ENCODE data around the gene PRPF19.

Gene PRPF19

DNA sequence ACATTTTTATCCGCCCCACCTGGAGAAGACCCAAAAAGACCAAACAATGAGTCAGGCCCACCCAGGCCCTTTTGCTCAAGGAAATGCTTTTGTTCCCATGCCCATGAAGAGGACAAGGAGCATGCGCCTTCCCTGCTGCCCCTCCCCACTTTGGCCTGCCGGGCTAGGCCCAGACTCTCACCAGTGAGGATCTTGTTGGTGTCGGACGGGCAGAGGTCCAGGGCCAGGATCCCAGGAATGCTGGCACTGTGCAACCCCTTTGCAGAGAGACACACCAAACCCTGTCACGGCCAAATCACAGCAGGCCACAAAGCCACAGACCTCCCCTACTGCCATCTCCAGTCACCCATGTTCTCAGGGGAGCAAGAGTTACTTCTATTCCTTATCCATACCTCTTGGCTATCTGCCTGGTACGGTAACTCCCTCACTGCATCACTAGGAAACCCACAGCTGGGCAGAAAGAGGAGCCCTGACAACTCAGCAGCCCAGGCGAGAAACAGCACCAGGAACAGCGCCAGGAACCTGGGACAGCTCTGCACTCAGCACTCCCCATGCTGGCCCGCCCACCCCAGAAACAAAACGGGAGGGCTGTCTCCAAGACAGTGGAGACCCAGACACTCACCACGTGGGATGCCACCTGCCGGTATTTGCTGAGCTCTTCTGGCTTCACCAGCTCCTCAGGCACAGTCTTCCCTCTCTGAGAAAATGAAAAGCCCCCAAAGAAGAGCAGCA, 5.5 kb downstream of the PRPF19 start:
- no peak for DNase-seq

DNA sequence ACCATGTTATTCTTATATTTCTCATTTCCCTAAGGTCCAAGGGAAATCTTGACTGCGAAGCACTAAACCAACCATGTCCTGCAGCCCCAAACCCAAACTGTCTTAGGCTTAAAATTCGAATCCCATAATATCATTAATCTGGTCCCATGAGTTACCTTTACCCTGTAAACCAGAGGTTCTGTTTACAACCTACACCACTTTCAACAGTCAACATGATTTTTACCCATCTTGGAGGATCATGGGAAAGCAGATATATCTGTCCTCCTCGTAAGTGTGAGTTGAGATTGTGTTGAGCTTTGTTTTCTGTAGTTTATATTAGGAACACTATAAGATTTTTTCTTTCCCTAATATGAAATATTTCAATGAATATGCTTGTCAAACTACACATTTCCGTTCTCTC, 6.4 kb downstream of the PRPF19 start:
- no peak for DNase-seq

DNA sequence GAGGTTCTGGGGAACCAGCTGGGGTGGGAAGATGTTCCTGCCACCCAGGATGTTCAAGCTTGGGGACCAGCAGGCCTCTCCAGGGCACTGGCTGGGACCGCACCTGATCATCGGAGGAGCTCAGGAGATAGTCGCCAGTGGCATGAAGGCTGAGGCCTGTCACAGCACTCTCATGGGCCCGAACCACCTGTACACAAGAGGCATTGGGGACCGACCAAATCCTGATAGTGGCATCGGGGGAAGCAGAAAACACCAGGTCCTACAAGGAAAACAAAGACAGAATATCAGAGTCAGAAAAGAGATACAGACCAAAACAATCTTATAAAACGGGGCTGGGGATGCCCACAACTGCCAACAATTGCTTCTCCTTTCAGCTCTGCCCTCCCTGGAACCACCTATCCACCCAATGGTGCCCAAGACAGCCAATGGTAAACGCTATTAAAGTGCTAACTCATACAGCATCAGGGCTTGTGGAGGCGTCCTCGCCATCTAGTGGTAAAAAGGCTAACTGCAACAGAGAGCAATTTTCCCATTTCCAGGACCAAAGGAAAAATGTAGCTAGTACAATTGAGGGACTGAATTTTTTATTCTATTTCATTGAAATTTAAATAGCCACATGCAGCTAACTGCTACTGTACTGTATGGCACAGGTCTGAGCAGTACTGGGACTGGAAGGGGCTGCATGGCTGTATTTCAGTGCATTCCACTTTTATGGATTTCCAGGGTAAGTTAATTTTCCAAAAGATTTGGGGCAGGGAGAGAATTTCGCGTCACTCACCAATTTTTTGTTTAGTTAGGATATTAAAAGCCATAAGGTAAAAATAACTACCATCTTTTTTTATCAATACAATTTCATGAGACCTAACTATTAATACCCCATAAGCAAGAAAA, 7.1 kb downstream of the PRPF19 start:
- peak; percentile 48 to 60 for DNase-seq

DNA sequence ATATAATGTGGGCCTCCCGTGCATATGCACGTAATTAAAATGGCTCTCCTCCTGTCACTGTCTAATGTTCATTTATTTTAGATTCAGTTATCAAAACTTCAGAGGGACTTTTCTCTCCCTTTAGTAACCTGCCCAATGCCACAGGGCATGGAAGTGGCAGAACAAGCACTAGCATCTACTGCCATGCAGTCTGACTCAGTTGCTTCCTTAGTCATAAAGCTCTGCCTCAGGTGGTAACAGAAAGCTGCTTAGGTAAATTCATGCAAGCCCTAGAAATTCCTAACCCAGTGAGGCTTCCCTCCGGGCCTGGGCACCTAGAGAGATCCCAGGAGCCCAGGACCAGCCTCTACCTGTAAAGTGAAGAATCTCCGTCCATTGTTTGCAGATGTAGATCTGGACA, 8.9 kb downstream of the PRPF19 start:
- no peak for DNase-seq

DNA sequence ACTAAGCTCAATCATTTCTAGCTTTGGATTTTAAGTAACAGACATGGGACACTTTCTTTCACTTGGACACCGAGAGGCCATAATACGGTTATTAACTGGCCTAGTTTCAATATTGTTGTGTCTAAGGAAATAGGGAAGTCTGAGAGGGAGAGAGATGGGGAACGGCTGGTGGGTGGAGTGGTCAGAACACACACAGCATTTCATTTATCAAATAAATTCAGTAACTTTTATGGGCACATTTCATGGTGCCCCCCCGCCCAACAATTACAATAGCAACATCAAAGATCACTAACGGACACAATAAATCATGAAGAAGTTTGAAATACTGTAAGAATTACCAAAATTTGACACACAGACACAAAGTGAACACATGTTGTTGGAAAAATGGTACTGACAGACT, 10.7 kb downstream of the PRPF19 start:
- no peak for DNase-seq

DNA sequence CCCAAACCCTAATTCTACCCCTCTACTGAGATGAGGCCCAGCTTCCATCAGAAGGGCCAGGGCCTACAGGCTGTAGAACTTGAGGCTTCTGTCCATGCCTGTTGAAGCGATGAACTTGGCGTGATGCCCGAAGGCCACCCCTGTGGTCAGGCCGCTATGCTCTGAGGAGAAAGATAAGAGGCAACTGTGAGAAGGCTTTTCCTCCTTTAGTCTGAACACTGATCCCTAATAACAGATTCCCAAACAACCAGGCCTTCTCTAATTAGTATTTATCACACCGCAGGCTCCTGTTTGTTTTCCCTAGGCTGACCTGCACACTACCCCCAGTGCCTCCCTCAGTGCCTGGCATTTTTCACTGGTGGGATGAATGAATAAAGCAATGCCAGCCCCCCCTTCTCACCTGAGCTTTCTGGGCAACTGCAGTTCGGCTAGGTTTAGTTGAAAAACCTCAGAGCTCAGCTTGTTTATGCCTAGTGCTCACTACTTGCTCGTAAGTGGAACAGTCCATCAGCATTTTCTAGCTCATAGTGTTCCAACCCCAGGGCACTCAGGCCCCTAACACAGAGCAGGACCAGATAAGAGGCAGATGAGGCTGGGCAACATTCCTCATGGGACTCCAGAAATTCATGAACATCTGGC, 15.2 kb downstream of the PRPF19 start:
- DNase-seq = no peak

DNA sequence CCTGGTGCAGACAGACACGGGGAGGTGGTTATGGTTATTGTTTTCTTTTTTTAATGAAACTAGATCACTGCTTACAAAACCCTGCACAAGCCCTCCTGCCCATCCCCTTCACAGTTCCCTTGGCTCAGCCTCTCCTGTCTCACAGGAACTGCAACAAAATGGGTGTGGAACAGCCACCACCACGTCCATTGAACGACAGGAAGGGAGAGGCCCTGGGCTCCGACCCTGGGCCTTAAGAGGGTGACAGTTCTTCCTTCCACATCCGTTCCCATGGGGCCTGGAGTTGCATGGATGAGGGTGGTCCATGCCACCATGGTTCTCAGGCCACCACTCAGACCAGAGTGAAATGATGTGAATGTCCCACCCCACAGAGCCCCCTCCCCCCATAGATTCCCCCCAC, 15.7 kb downstream of the PRPF19 start:
- DNase-seq = no peak

DNA sequence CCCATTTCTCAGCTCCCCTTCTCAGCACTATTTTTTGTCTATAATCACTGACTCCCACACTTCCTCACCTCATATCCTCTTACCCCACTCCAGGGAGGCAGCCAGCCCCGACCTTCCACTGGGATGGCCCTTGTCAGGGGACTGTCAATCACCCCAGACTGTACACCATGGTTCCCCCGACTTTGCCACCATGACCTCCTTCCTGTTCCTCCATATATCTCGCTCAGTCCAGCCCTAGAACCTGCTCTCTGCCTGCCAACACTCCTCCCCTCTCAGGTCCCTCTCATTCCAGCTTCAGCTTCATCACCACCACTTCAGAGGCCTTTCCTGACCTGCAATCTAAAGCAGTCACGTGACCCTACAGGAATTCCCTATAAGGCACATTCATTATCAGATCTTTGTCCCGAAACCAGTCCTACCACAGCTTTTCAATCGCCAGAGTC, 16.5 kb downstream of the PRPF19 start:
- no peak for DNase-seq

DNA sequence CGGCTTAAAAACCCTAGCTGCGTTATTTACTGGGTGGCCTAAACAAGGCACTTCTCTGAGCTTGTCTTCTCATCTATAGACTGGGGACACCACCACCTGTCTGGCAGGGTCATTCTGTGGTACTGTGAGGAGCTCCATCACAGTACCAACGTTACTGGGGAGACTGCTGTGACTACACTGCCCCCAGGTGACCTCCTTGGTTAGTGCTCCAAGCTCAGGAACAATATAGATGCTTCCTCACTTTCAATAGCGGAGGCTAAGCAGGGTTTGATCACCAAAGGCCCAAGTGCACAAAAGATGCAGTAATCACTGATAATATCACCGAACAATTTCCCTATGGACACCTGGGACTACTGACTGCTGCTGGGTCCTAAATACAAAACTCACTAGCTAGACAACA, 18.8 kb downstream of the PRPF19 start:
- DNase-seq = peak; percentile 39 to 45

DNA sequence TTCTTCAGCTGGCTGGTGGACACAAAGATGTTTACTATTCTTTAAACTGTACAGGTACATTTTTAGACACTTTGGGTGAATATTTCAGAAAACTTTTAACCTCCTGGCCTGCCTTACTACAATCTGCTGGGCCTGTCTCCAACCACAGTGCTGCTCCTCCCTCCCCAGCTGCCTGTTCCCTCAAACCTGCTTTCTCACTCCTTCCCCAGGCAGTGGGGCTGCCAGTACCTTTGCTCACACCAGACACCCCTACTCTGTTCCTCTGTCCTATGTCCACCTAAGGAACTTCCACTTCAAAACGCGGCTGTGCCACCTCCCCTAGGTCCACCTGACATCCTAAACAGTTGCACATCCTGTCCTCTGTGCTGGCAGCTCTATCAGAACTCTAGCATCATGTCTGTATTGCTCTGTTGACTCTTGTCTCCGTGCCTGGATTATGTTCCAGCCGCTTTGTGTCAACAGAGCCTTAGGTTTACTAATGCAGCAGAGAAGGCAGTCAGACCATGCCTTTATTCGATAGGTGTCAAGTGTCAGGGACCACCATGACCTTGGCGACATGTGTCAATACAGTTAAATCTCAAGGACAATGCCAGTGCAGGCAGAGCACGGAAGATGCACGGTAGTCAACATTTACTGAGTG, 25.6 kb downstream of the PRPF19 start:
- DNase-seq = no peak

DNA sequence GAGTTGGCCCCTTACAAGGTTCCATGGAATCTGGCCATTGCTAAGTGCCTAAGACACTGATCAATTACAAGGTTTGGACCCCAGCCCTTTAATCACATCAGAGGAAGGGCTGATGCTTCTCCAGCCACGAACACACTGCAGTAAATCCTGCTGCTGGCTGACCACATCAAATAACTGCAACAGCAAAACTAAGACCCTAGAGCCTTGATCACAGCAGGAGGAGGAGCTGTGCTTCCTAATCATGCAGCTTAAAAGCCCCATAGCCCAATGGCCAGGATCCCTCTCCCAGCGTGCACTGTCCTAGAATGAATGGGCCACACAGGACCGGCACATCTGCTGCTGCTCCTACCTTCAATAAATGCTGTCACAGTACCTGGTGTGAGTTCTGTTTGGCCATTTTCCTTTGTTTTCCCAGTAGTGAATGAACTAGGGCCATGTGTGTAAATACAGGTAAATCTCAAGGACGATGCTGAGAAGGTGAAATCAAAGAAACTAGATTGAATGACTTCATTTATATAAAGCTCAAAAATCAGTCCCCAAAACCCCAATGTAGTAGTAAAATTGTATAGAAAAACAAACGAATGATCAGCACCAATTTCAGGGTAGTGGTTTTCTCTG, 26.3 kb downstream of the PRPF19 start:
- no peak for DNase-seq

DNA sequence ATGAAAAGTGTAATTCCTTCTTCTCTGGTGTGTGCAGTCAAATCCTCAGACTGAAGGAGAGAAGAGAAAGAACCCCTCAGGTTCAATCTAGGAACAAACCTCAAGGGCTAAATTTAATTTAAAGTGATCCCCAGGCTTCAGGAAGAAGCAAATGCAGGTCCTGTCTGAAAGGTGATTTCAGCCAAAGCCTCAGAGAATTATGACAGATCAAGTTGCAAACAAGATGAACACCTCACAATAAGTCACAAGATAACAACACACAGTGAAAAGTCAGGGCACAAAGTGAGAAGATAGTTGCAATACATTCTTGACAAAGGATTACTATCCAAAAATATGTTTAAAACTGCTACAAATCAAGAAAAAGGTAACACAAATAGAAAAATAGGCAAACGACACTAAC, 27.3 kb downstream of the PRPF19 start:
- DNase-seq = no peak

DNA sequence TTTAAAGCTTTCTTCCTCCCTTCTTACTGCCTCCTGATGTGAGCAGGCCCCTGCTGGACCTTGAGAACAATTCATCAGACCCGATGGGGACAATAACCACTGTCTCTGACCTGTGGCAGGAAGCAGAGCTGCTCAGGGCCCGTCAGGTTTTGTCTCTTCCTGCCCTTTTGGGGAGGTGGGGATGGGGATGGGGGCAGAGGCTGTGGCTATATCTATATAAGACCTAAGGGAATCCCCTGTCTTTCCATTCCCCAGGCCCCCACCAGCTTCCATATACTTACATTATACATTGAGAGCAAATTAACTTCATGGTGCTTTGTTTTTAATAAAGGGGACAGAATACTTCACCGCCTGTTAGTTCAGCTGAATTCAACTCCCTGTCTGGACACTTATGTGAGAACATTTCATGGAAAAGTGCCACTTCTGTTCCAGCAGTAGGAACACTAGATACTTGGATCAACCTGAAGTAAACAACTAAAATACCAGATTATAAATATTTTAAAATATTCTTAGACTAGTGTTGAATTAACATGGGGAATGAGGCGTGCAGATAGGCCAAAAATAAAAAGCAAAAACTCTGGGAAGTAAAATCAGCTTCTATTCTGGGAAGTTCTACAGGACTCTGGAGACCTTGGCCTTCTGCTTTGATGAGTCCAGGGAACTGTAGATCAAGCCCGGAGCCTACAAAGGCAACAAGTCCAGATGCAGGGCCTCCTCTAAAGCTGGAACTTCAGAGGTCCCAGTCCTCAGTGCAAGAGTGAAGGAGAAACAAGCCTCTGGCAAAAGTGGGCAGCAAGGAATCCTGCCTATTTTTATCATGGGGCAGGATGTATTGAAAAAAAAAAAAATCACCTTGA, 27.9 kb downstream of the PRPF19 start:
- no peak for DNase-seq

DNA sequence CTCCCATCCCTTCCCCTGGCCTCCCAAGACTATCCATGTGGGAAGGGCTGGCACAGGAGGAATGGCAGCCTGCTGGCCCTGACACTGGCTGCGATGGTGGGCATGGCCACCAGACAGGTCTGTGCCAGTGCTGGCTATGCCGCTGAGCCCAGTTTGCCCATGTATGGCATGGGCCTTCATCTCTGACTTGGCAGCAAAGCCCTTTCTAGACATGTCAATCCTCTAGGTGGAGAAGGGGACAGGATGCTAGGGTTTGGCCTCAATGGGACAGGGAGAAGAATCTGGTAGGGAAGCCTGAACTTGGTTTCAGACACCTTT, 30.3 kb downstream of the PRPF19 start:
- DNase-seq = no peak

DNA sequence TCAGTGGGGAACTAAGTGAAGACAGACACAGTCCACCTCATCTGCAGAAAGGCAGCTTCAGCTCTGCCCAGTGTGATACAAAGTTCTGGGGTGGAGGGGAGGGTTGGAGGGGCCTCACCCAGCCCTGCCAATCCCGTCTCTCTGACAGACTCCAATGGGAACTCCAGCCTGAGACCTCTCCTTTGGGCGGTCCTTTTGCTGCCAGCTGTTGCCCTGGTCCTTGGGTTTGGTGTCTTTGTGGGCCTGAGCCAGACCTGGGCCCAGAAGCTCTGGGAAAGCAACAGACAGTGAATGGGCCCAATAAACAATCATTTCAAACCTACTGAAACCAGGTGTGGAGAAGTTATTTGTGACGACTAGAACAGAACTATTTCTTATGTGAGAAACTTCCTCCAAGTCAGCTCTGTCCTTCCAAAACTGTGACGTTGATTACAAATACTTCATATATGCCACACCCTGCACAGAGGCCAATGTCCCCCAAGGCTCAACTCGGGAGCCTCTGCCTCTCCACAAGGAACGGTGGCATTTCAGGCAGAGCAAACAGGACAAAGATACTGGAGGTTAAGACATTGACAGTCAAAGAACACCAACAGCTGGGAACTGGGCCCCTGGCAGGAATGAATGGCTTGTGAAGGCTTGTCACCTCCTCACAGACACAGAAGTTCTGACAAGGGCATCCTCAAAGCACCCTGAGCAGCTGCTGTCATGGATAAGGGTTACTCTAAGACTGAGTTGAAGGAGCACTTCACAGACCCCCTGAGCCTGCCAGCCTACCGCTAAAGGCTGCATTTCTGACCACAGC, 30.8 kb downstream of the PRPF19 start:
- no peak for DNase-seq

DNA sequence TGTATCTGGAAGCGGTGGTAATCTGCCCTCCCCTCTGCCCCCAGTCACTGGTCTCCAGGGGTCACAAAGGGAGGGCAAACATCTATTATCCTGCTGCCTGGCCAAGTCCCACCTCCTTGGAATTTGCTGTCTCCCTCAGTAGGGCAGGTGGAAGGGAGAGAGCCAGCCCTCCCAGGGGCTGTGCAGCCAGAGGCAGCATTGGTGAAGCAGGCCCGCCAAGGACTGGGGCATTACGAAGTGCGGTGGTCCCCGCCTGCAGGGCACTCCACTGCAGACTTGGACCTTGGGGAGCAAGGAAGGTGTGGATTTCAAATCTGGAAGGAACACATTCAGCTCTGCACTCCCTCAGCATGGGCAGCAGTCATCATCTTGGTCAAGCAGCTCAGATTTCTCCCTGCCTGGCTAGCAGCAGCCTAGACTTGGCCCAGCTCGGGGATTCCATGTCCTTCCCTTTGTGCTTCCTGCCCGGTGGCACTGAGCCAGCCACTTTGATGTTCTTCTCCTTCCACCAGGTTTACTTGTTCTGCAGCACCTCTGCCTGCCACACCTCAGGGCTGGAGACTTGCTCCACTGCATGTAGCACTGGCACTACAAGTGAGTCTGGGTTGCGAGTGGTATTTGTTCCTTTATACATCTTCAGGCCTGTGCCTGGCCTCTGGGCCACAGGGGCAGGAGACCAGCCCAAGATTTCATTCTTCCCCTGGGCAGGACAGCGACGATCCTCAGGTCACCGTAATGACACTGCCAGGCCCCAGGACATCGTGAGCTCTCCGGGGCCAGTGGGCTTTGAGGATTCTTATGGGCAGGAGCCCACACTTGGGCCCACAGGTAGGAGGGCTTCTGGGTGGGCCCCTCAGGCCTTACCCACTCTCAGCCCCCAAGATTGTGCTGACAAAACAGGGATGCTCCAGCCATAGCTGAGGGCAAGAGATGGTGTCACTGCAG, 31.7 kb downstream of the PRPF19 start:
- no peak for DNase-seq

DNA sequence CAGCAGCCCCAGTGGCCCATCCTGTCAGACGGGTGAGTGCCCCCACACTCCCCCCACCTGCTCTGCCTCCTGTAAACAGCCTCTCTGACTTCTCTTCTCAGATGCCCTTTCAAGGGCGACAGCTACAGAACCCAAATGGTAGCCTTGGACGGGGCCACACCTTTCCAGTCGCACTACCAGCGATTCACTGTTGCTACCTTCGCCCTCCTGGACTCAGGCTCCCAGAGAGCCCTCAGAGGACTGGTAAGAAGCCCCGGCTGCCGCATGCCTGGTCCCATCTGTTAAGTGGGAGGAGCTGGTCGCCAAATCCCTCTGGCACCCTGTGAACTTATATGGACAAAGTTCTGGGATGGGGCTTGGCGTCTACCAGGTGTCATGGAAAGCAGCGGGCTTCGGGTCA, 32.9 kb downstream of the PRPF19 start:
- DNase-seq = no peak

DNA sequence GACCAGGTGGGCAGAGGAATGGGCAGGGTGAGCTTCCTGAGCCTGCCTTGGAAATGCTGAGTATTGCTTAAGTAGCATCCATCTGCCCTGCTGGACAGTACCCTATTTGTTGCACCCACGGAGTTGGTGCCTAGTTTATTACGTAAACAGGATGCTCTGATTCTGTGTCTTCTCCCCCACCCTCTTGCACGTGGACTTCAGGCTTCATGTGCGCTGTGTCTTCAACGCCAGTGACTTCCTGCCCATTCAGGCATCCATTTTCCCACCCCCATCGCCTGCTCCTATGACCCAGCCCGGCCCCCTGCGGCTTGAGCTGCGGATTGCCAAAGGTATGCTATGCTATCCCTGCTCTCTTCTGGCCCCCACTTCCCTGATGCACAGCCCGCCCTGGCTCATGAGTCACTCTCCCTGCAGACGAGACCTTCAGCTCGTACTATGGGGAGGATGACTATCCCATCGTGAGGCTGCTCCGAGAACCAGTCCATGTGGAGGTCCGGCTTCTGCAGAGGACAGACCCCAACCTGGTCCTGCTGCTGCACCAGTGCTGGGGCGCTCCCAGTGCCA, 33.3 kb downstream of the PRPF19 start:
- DNase-seq = no peak

DNA sequence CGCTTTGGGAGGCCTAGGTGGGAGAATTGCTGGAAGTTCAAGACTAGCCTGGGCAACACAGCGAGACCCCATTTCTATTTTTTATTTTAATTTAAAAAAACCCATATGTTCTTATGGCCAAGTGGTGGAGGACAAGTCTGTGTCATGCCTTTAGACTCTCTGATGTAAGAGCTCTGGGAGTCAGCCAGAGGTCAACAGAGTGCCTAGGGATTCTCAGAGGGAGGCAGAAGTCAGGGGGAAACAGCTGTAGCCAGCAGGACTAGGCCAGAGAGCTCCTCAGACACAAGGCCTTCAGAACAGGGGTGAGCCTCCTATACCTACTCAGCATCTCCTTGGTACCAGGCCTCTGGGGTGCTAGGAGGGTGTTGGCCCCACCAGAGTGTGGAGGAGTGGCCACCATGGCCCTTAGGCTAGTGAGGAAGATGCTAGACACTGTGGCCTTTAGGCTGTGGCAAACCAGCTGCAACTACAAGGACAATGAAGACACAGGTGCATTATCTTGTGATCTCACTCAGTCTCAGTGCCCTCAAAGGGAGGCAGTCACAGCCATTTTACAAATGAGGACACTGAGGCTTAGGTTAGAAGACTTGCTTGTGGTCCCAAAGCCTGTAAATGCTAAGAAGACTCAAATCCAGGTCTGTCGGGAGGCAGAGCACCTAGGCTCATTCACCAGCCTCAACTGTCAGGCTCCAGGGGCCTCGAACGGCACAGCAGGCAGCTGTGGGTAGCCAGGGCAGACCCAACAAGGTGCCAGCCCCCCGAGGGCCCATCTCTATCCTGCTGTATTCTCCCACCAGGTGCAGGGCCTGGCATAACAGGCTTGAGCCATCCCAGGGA, 34.0 kb downstream of the PRPF19 start:
- DNase-seq = no peak

All from CD4-positive, alpha-beta T cell treated with Interleukin-4 for 1 hour (primary cell).